H1 (cell line): ENCODE data around the gene ZNF639. TPM values are rescaled to one million over a fixed set of nuclear protein-coding genes. Genes with fewer than 3 reads are reported as not detected.
A peak's percentile ranks its signal among the peaks of the same experiment; 100 is the strongest.

ENCODE experiments used
- CREB1 ChIP-seq: IDR thresholded peaks from 2 replicates; pipeline ENCODE4 v1.6.1; 2012; ENCODE audit warnings: inconsistent platforms
- GABPA ChIP-seq: IDR thresholded peaks from 2 replicates; pipeline ENCODE4 v1.6.1; 2011; ENCODE audit warnings: mild to moderate bottlenecking, low read length, moderate library complexity, borderline replicate concordance; ENCODE audit not compliant: insufficient read depth
- HDAC2 ChIP-seq, 2 experiments: fragments of 300-600 bp in 1 of 2; sonication (generic) in 1 of 2; IDR thresholded peaks; 2 replicates each; pipeline ENCODE4 v1.6.1; 2011 to 2012; ENCODE audit warnings: low read depth in 2 of 2, low read length in 2 of 2, mild to moderate bottlenecking in 2 of 2, moderate library complexity in 2 of 2, borderline replicate concordance in 1 of 2, inconsistent platforms in 1 of 2
- KDM4A ChIP-seq: IDR thresholded peaks from one replicate; pipeline ENCODE4 v1.7.1; 2012; ENCODE audit warnings: low read depth, mild to moderate bottlenecking, moderate library complexity, low read length, inconsistent platforms; ENCODE audit not compliant: severe bottlenecking
- KDM5A ChIP-seq: fragments of 200-600 bp; IDR thresholded peaks from 2 replicates; pipeline ENCODE4 v1.7.1; 2012; ENCODE audit warnings: mild to moderate bottlenecking, low read length, inconsistent platforms, mixed read lengths
- PHF8 ChIP-seq: fragments of 200-600 bp; sonication (generic); conservative IDR thresholded peaks from 2 replicates; pipeline ENCODE4 v1.7.1; 2012; ENCODE audit warnings: low read depth, mild to moderate bottlenecking, inconsistent platforms, low read length, moderate library complexity
- POU5F1 ChIP-seq: IDR thresholded peaks from 2 replicates; pipeline ENCODE4 v1.6.1; 2011; ENCODE audit warnings: low read depth, mild to moderate bottlenecking, low read length, moderate library complexity
- RAD21 ChIP-seq, 2 experiments: IDR thresholded peaks in 1 of 2; conservative IDR thresholded peaks in 1 of 2; 2 replicates each; pipeline ENCODE4 v1.6.1; 2011; ENCODE audit warnings: low read depth in 2 of 2, low read length in 2 of 2, improper control_type of control experiment in 1 of 2, inconsistent platforms in 1 of 2, mild to moderate bottlenecking in 1 of 2, moderate library complexity in 1 of 2
- RFX5 ChIP-seq: IDR thresholded peaks from 2 replicates; pipeline ENCODE4 v1.6.1; 2011; ENCODE audit warnings: low read depth, low read length, improper control_type of control experiment, borderline replicate concordance
- RNF2 ChIP-seq: fragments of 200-900, 300-1000 bp; sonication (generic); IDR thresholded peaks from 2 replicates; pipeline ENCODE4 v1.7.1; 2016; ENCODE audit warnings: borderline replicate concordance, low read depth, mild to moderate bottlenecking, antibody characterized with exemption, low read length; ENCODE audit not compliant: poor library complexity, severe bottlenecking; ENCODE audit errors: missing control alignments
- SP4 ChIP-seq: IDR thresholded peaks from 2 replicates; pipeline ENCODE4 v1.6.1; 2012; ENCODE audit warnings: low read length, inconsistent platforms
- TAF1 ChIP-seq: IDR thresholded peaks from 2 replicates; pipeline ENCODE4 v1.6.1; 2011; ENCODE audit warnings: mild to moderate bottlenecking, low read depth, low read length
- TEAD4 ChIP-seq: IDR thresholded peaks from 2 replicates; pipeline ENCODE4 v1.6.1; 2012; ENCODE audit warnings: low read depth, low read length, inconsistent platforms, mixed read lengths
- polyA plus RNA-seq, 7 experiments: library from polyadenylated mRNA; depleted of rRNA in 3 of 7; stranded (reverse) in 5 of 7; unstranded in 2 of 7; fragments of >200 nt in 5 of 7; fragments of 200-250 nt in 2 of 7; gene quantifications; 1 replicate in 5 of 7; 2 replicates in 1 of 7; 4 replicates in 1 of 7; pipeline versions ENCODE4 v1.2.1 to v1.2.3, GENCODE V29; 2011 to 2013; ENCODE audit warnings: missing spikeins in 2 of 7, mixed read lengths in 2 of 7
- total RNA-seq: library from RNA; stranded (reverse); fragmentation: NEBNext Ultra II Directional; extraction: Animal tissue kit (Norgen Biotek cat#: 25700); gene quantifications from 2 replicates; pipeline ENCODE4 v1.2.1, GENCODE V29; 2021
- TF ChIP-seq, protein P1 (sequence below): IDR thresholded peaks from 2 replicates; pipeline ENCODE4 v1.6.1; 2012; ENCODE audit warnings: inconsistent platforms
- TF ChIP-seq, protein P2 (sequence below): IDR thresholded peaks from 2 replicates; pipeline ENCODE4 v1.6.1; 2011; ENCODE audit warnings: low read depth, mild to moderate bottlenecking, low read length; ENCODE audit not compliant: insufficient read depth

ZNF639 gene
- total and polyA plus RNA-seq, 2 of the 8 experiments (the other 6 are each of a cell fraction or from before 2014, with no cell fraction given): 9.1 to 41.4 TPM

GRCh38 chr3:179322286-179323196 lies at the start of gene ZNF639 (continued):
- TF ChIP-seq PHF8: peak; percentile 62
- TF ChIP-seq POU5F1: no peak
- peak; percentile 14 to 38; a peak in 3 of 4 replicates for TF ChIP-seq RAD21 (IDR thresholded peaks at IDR 0.05 in 1 of 2, conservative IDR thresholded peaks at IDR 0.05 in 1 of 2; ENCODE audit: low read depth in 2 of 2, low read length in 2 of 2)
- no peak for TF ChIP-seq SP4
- TF ChIP-seq, protein P1, sequence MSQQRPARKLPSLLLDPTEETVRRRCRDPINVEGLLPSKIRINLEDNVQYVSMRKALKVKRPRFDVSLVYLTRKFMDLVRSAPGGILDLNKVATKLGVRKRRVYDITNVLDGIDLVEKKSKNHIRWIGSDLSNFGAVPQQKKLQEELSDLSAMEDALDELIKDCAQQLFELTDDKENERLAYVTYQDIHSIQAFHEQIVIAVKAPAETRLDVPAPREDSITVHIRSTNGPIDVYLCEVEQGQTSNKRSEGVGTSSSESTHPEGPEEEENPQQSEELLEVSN: peak; percentile 63; the same call in 1 of the 2 replicates
- TF ChIP-seq TAF1: peak; percentile 73; the same call in 1 of the 2 replicates
- TF ChIP-seq RNF2: no peak
- TF ChIP-seq RFX5: no peak
- TF ChIP-seq KDM4A: peak; percentile 72
- TF ChIP-seq CREB1: peak; percentile 84
- TF ChIP-seq HDAC2 (IDR thresholded peaks at IDR 0.05; ENCODE audit: borderline replicate concordance in 1 of 2, low read depth in 2 of 2, low read length in 2 of 2): peak in 1 of 2 experiments; percentile 80; a peak in 1 of 4 replicates
- no peak for TF ChIP-seq TEAD4
- TF ChIP-seq, protein P2, sequence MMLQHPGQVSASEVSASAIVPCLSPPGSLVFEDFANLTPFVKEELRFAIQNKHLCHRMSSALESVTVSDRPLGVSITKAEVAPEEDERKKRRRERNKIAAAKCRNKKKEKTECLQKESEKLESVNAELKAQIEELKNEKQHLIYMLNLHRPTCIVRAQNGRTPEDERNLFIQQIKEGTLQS: no peak
- TF ChIP-seq KDM5A: no peak
- TF ChIP-seq GABPA: no peak
- TF ChIP-seq, all 59 proteins: peak for 22
